HL-60/S4 treated with retinoic acid at 250 ng/mL for 4 days and 3 days (cell line): Measurements from ENCODE around the gene NISCH.

ENCODE experiments used
- in situ Hi-C: fragments of 300-500 bp; cut with MboI; formaldehyde crosslinking; loops from 2 replicates; pipeline ENCODE4 v1.7.0; 2022; ENCODE audit warnings: low sequenced_read_pairs

The NISCH gene

GRCh38 chr3:52488746-52489145 is 33.3 kb downstream of the NISCH start:
- in situ Hi-C loops: no loop called here

GRCh38 chr3:52489453-52489852 is 34.0 kb downstream of the NISCH start:
- in situ Hi-C loops: no loop called here

GRCh38 chr3:52490035-52490938 is 34.9 kb downstream of the NISCH start:
- in situ Hi-C loops: no loop called here

- in situ Hi-C loops: no loop called here
These were observed 35.6 kb downstream of the NISCH start for GRCh38 chr3:52490939-52491526.

- in situ Hi-C loops: no loop called here
These were observed 36.7 kb downstream of the NISCH start for GRCh38 chr3:52492059-52492458.

GRCh38 chr3:52493232-52494017 is 38.0 kb downstream of the NISCH start:
- in situ Hi-C loops: no loop called here

GRCh38 chr3:52494445-52494844 is 39.0 kb downstream of the NISCH start:
- in situ Hi-C loops: no loop called here

- in situ Hi-C loops: no loop called here
These were observed 39.6 kb downstream of the NISCH start, which contains the start of gene STAB1 for GRCh38 chr3:52494886-52495495. STAB1 (plus strand) TSS chr3:52495338; CDS start chr3:52495414, 76 bp downstream.

GRCh38 chr3:52495777-52496602 is 40.6 kb downstream of the NISCH start:
- in situ Hi-C loops: no loop called here

- in situ Hi-C loops: no loop called here
These were observed 43.0 kb downstream of the NISCH start for GRCh38 chr3:52498137-52499054.

- in situ Hi-C loops: no loop called here
These were observed 45.6 kb downstream of the NISCH start for GRCh38 chr3:52501046-52501445.

- in situ Hi-C loops: no loop called here
These were observed 46.6 kb downstream of the NISCH start for GRCh38 chr3:52502001-52502400.

GRCh38 chr3:52502808-52503350 is 47.5 kb downstream of the NISCH start:
- in situ Hi-C loops: no loop called here

- in situ Hi-C loops: no loop called here
These were observed 48.5 kb downstream of the NISCH start for GRCh38 chr3:52503788-52504424.

GRCh38 chr3:52504977-52505376 is 49.6 kb downstream of the NISCH start:
- in situ Hi-C loops: no loop called here

- in situ Hi-C loops: no loop called here
These were observed 51.0 kb downstream of the NISCH start for GRCh38 chr3:52506266-52506966.

- in situ Hi-C loops: no loop called here
These were observed 52.0 kb downstream of the NISCH start for GRCh38 chr3:52507359-52507758.
